Esophagus (tissue), 2 donors: ENCODE results near the gene PAIP1. TPM values are rescaled to one million over a fixed set of nuclear protein-coding genes. Genes with fewer than 3 reads are reported as not detected.

Source experiments
- polyA plus RNA-seq, 2 donors: library from polyadenylated mRNA; stranded (reverse); fragments of 200-250 nt; gene quantifications; one replicate each; pipeline ENCODE4 v1.2.3, GENCODE V29; 2013
- donor health status: healthy with polysubstance abuse.
- donor health status: Bipolar disorder and iron deficiency.

PAIP1 gene
- polyA plus RNA-seq, 2 donors: 28.7 to 35.2 TPM

Other genes with a start within 250 kb of the PAIP1 start
- gene HMGCS1, start 243.7 kb downstream of the PAIP1 start, polyA plus RNA-seq: 100 to 1,000 TPM in 1 of 2 donors, 10 to 100 TPM in 1; 98.8 to 128 TPM
- gene CCL28, start 144.7 kb downstream of the PAIP1 start, polyA plus RNA-seq: 1 to 10 TPM; 2.2 to 3.9 TPM
- gene TMEM267, start 73.2 kb downstream of the PAIP1 start, polyA plus RNA-seq: 1 to 10 TPM; 6.0 to 7.2 TPM
- 1 to 10 TPM; 1.2 to 1.5 TPM for gene C5orf34, start 41.9 kb downstream of the PAIP1 start, polyA plus RNA-seq
- 10 to 100 TPM in 1 of 2 donors, 1 to 10 TPM in 1; 7.7 to 13.4 TPM for gene NNT, start 46.1 kb upstream of the PAIP1 start, polyA plus RNA-seq